AG08395 (cell line): ENCODE measurements around the gene JOSD2.
"Not testable (repeated sequence)": the region's sequence is repeated elsewhere in the genome, so short reads cannot be mapped to it uniquely, and the experiment has no call there.

Experiments
- DNase-seq: peaks from one replicate; pipeline ENCODE4 v3.0.0; 2012; ENCODE audit warnings: mixed read lengths, low spot score

Gene JOSD2

GRCh38 chr19:50547385-50548190 lies 36.6 kb upstream of the JOSD2 start:
- no peak for DNase-seq

DNA sequence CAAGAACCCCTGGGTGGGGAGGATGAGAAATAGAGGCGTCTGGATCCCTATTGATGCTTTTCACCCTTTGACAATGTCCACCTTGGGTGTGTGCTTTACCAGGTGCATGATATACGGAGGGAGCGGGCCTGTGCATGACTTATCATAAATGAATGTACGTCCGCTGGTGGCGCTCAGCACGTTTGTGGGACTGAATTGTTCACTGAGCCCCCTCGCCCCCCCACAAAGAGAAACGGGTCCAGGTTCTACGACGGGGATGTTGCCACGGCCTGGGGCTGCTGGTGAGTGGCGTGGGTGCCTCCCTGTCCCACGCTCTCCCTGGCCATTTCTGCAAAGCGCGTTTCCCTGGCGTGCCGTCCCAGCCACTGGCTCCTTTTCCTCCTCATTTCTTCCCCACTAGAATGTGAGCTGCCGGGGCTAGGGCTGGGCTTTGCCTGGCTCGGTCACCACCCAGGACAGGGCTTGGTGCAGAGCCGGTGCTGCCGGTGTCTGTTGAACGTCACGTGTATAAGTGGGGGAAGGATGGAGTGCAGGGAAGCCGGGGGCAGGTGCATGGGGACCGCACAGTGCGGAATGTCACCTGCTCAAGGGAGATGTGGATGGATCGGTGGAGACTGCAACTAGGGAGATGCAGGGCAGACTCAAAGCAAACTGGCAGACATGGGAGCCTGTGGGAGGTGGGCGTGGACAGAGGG lies 35.7 kb upstream of the JOSD2 start:
- no peak for DNase-seq

GRCh38 chr19:50542943-50543342 lies 32.0 kb upstream of the JOSD2 start:
- DNase-seq, result no peak

DNA sequence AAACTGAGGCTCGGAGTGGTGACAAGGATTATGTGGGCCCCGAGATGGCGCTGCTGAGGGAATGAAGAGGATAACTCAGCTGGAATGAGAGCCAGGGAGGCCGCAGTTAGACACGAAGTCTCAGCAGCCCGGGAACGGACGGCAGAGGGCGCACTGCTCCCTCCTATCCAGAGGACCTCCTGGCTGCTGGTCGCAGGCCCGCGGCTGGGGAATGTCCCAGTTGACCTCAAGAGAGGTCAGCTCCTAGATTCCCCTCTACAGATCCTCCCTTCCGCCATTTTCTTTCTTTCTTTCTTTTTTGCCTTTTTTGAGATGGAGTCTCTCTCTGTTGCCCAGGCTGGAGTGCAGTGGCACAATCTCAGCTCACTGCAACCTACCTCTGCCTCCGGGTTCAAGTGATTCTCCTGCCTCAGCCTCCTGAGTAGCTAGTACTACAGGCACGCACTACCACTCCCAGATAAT lies 26.8 kb upstream of the JOSD2 start:
- DNase-seq, result peak; percentile 84

DNA sequence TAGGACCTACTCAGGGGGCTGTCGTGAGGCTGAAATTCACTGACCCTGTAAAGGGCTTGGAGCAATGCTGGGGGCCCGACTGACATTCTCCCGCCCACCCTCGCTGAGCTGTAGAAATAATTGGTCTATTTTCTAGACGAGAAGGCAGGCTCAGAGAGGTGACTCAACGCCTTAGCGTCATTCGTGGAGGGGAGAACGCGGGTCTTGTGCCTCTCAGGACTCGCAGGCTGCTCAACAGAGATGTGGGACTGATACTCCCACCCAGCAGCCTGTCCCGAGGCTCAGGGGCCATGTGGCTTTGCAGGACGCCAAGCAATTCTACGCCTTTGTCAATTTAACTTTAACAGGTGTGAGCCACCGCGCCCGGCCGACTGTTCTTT lies 26.3 kb upstream of the JOSD2 start:
- DNase-seq, result no peak

DNA sequence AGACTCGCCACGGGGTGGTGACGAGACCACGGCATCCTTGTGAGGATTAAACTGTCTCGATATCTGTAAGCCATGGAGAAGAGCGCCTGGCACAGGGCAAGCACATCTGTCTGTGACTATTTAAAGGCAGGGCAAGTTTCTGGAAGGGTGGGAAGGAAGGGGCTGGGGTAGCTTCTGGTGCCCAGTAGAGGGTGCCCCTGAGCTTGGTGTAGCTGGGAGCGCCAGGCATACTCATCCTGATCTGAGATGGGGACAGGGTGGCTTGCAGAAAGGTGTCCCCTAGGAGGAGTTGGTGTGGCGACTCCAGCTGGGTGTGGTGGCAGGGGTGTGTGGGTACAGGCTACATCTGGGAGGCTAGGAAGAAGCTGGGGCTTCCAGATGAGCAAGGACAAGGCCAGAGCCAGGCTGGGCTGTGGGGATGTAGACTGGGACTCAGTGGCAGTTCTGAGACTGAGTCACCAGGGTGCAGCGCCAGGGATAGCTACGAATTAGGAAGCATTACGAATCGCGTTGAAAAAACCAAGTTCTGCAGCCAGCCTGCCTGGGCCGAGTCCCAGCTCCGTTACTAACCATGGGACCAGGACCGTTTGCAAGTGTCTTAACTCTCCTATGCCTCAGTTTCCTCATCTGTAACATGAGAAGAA lies 25.8 kb upstream of the JOSD2 start:
- no peak for DNase-seq

GRCh38 chr19:50535672-50536187 lies 24.7 kb upstream of the JOSD2 start:
- DNase-seq, result no peak

- no peak for DNase-seq
These were observed 23.5 kb upstream of the JOSD2 start for GRCh38 chr19:50534478-50534877.

DNA sequence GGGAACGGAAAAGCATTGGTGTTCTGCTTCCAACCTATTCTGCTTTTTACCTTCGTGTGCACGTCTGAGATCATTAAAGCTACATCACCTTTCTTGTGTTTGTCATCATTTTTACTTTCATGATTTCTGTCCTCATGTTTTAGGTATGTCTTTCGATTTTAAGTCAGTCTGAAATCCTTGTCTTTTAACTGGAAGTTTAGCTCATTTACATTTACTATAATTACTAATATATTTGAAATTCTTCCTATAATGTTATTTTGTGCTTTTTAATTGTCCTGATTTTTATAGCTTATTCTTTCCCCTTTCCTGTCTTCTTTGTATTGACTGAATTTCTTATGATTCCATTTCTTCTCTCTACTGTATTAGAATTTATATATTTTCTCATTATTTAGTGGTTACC lies 22.0 kb upstream of the JOSD2 start:
- DNase-seq, result no peak

DNA sequence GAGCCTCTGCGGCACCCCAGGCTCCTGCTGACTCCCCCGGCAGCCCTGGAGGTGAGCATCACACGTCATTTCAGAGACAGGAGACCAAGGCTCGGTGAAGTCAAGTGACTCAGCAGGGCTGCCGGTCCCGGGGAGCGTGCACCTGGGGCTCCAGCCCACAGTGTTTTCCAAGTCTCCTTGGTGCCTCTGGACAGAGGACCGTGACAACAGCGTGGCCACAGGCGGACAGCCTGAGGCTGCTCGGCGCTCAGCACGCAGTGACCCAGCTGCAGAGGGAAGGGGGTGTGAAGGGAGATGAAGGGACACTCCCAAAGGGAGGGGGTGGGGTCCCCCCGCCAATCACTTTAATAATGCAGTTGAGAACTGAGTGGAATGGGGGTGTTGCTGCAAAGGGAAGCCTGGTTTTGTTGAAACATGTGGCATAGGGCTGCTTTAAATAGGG lies 20.2 kb upstream of the JOSD2 start:
- no peak for DNase-seq

DNA sequence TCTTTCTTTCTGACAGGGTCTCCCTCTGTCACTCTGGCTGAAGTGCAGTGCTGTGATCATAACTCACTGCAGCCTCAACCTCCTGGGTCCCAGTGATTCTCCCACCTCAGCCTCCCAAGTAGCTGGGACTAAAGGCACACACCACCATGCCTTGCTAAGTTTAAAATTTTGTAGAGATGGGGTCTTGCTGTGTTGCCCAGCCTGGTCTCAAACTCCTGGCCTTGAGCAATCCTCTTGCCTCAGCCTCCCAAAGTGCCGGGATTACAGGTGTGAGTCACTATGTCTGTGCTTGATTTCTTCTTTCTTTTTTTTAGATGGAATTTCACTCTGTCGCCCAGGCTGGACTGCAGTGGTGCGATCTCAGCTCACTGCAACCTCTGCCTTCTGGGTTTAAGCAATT lies 17.1 kb upstream of the JOSD2 start:
- not testable (repeated sequence) for DNase-seq

GRCh38 chr19:50522881-50523280 lies 11.9 kb upstream of the JOSD2 start:
- DNase-seq, result no peak

DNA sequence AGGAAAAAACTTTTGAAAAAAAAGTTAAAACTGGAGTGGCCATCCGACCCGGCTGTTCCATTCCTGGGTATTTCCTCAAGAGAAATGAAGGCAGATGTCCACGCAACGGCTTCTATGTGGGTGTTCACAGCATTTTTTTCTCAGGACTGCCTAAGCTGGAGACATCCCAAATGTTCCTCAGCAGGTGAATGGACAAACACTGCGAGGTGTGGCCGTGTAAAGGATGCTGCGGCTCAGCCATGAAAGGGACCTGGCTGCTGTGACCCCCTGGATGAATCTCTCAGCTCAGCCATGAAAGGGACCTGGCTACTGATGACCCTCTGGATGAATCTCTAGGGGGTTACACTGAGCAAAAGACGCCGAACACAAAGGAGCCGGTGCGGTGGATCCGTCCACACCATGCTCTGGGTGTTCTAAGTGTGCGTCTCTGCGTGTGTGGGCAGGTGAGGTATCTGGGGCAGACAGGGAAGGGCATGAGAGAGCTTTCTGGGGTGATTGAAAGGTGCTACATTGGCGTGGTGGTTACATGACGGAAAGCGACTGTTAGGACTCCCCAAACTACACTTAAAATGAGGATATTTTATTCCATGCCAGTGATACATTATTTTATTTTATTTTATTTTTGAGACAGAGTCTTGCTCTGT lies 10.0 kb upstream of the JOSD2 start:
- DNase-seq, result no peak

DNA sequence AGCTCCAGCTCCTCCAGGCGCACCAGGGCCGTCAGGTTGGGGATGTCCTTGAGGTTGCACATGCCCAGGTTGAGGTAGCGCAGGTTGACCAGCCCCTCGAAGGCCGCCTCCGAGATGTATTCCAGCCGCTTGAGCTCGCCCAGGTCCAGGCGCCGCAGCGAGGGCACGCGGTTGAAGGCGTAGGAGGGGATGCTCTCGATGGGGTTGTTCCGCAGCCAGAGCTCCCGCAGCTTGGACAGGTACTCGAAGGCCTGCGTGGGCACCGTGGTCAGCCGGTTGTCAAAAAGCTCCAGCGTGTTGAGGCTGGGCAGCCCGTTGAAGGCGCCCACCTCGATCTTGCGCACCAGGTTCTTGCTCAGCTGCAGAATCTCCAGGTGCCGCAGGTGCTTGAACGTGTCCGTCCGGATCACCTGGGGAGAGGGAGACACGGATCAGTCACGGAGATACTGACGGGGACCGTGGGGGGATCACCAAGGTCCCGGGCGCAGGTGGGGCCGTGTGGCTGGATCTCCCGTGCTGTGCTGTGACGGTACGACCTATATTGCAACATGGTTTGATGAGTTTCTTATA lies 8.1 kb upstream of the JOSD2 start:
- no peak for DNase-seq

DNA sequence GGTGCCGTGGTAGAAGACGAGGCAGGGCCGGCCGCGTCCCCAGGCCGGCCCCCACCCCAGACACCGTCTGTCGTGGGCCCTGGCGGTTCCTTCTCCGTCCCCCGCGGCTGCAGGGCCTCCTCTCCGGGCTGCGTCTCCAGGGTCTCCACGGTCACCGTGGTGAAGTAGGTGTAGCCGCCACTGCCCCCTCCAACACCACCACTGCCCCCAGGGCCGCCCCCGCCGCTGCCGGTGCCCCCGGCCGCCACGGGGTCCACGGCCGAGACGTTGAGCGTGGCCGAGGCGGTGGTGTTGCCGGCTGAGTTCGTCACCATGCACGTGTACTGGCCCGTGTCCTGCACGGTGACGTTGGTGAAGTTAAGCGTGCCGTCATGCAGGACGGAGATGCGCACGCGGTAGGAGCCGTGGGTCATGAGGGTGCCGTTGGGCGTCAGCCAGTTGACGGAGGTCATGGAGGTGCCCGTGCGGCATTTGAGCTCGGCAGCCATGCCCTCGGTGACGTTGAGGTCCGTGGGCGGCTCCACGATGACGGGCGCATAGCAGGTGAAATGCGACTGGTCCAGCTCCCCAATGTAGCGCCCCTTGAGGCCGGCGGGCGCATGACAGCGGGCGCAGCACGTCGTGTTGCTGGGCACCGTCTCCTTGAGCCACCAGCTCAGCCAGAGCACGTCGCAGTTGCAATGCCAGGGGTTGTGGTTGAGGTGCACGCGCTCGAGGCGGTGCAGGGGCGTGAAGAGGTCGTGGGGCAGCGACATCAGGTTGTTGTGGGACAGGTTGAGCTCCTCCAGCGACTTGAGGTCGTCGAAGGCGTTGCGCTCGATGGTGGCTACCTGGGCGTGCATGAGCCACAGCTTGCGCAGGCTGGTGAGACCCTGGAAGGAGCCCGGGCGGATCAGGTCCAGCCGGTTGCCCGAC lies 7.4 kb upstream of the JOSD2 start:
- DNase-seq, result no peak

GRCh38 chr19:50517704-50518075 lies 6.7 kb upstream of the JOSD2 start:
- no peak for DNase-seq

- DNase-seq, result no peak
These were observed 6.1 kb upstream of the JOSD2 start for GRCh38 chr19:50516964-50517703.

- no peak for DNase-seq
These were observed 5.5 kb upstream of the JOSD2 start for GRCh38 chr19:50516456-50516855.

DNA sequence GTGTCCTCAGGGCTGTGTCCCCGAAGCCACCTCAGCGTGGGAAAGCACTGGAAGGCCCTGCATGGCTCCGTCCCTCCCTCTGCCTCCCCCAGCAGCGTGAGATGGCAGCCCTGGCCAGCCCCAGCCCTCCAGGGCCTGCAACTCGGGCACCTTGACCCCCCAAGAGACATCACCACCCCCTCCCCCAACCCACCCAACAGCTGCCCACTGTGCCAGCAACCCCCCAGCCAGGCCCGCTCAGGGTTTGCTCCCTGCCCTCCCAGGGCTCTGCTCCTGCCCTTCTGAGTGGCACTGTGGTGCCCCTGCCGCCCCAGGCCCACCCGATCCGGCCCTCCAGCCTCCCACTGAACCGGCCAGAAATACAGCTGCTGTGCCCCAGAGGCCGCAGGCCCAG lies 4.2 kb upstream of the JOSD2 start:
- no peak for DNase-seq
